Measurements from ENCODE around the gene AANAT.

The AANAT gene

GRCh38 chr17:76452660-76453430 is 14.6 kb upstream of the AANAT start, which contains the start of gene UBE2O:
UBE2O (minus strand) TSS chr17:76453152; CDS start chr17:76453141, 11 bp downstream.
- Histone ChIP-seq H3K27ac (ENCODE audit: extremely low read depth, low read depth, low read length) (peak within 1 kb of the TSS; percentile 91), H3K36me3 (ENCODE audit: control insufficient read depth in 2 of 2, insufficient read depth in 1 of 2, low read length in 2 of 2) (peaks cover 0 to 4% of the 10 kb centered on the region in 2 experiments; a peak in 1 of 3 replicates), H3K4me1 (ENCODE audit: control insufficient read depth, insufficient read depth, low read length) (peaks cover 10% of the 10 kb centered on the region), H3K4me3 (ENCODE audit: low read depth, low read length) (peak within 1 kb of the TSS; percentile 87), H3K9me3 (ENCODE audit: control insufficient read depth, insufficient read depth, low read depth, low read length) (no peaks in the 10 kb centered on the region)
- ChIA-PET POLR2A (interaction anchor here (0.7 to 1.2 kb wide), 4 partner anchors 36 to 105 kb away, joined by 3 to 4 read pairs (median 4); partner anchors contain the start of gene PRPSAP1), CTCF (interaction anchor here (0.6 to 2.3 kb wide), 15 partner anchors 10 to 1994 kb away, joined by 3 to 8 read pairs (median 3); no protein-coding TSS in a partner anchor)
- TF ChIP-seq ZNF670 (tag by site-specific recombination; IDR thresholded peaks at IDR 0.05; ENCODE audit: low read depth): no peak
- no peak; the same call in 1 of the 2 replicates for TF ChIP-seq GLIS2 (tag by site-specific recombination; IDR thresholded peaks at IDR 0.05)
- TF ChIP-seq KLF7 (tag by site-specific recombination; IDR thresholded peaks at IDR 0.05; ENCODE audit: borderline replicate concordance): no peak
- TF ChIP-seq ZNF248 (tag by site-specific recombination; IDR thresholded peaks at IDR 0.05): no peak
- TF ChIP-seq ZNF148 (tag by site-specific recombination; IDR thresholded peaks at IDR 0.05; ENCODE audit: borderline replicate concordance): no peak
- no peak for TF ChIP-seq ZNF621 (tag by site-specific recombination; IDR thresholded peaks at IDR 0.05)
- no peak for TF ChIP-seq GFI1B (tag by site-specific recombination; IDR thresholded peaks at IDR 0.05)
- TF ChIP-seq, protein P1, sequence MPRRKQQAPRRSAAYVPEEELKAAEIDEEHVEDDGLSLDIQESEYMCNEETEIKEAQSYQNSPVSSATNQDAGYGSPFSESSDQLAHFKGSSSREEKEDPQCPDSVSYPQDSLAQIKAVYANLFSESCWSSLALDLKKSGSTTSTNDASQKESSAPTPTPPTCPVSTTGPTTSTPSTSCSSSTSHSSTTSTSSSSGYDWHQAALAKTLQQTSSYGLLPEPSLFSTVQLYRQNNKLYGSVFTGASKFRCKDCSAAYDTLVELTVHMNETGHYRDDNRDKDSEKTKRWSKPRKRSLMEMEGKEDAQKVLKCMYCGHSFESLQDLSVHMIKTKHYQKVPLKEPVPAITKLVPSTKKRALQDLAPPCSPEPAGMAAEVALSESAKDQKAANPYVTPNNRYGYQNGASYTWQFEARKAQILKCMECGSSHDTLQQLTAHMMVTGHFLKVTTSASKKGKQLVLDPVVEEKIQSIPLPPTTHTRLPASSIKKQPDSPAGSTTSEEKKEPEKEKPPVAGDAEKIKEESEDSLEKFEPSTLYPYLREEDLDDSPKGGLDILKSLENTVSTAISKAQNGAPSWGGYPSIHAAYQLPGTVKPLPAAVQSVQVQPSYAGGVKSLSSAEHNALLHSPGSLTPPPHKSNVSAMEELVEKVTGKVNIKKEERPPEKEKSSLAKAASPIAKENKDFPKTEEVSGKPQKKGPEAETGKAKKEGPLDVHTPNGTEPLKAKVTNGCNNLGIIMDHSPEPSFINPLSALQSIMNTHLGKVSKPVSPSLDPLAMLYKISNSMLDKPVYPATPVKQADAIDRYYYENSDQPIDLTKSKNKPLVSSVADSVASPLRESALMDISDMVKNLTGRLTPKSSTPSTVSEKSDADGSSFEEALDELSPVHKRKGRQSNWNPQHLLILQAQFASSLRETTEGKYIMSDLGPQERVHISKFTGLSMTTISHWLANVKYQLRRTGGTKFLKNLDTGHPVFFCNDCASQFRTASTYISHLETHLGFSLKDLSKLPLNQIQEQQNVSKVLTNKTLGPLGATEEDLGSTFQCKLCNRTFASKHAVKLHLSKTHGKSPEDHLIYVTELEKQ (tag by site-specific recombination; IDR thresholded peaks at IDR 0.05; ENCODE audit: borderline replicate concordance): no peak
- TF ChIP-seq ZNF398 (tag by site-specific recombination; IDR thresholded peaks at IDR 0.05): no peak
- no peak for TF ChIP-seq ZNF324 (tag by site-specific recombination; IDR thresholded peaks at IDR 0.05)
- TF ChIP-seq ZNF433 (tag by site-specific recombination; IDR thresholded peaks at IDR 0.05; ENCODE audit: low read depth): no peak
- no peak for TF ChIP-seq FEZF1 (tag by site-specific recombination; IDR thresholded peaks at IDR 0.05)
- no peak for TF ChIP-seq ZNF114 (tag by site-specific recombination; IDR thresholded peaks at IDR 0.05)
- TF ChIP-seq, protein P2, sequence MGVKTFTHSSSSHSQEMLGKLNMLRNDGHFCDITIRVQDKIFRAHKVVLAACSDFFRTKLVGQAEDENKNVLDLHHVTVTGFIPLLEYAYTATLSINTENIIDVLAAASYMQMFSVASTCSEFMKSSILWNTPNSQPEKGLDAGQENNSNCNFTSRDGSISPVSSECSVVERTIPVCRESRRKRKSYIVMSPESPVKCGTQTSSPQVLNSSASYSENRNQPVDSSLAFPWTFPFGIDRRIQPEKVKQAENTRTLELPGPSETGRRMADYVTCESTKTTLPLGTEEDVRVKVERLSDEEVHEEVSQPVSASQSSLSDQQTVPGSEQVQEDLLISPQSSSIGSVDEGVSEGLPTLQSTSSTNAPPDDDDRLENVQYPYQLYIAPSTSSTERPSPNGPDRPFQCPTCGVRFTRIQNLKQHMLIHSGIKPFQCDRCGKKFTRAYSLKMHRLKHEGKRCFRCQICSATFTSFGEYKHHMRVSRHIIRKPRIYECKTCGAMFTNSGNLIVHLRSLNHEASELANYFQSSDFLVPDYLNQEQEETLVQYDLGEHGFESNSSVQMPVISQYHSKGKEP (tag by site-specific recombination; IDR thresholded peaks at IDR 0.05): peak; percentile 53; the same call in 1 of the 2 replicates
- no peak for TF ChIP-seq INSM2 (tag by site-specific recombination; IDR thresholded peaks at IDR 0.05)
- no peak for TF ChIP-seq ZNF214 (tag by site-specific recombination; IDR thresholded peaks at IDR 0.05; ENCODE audit: borderline replicate concordance)
- TF ChIP-seq BCL11A (tag by site-specific recombination; IDR thresholded peaks at IDR 0.05; ENCODE audit: low read depth): no peak
- TF ChIP-seq ZBTB1 (tag by site-specific recombination; IDR thresholded peaks at IDR 0.05): no peak
- no peak for TF ChIP-seq SP7 (tag by site-specific recombination; IDR thresholded peaks at IDR 0.05)
- TF ChIP-seq ZNF791 (tag by site-specific recombination; IDR thresholded peaks at IDR 0.05): no peak
- no peak for TF ChIP-seq ZBTB21 (tag by site-specific recombination; IDR thresholded peaks at IDR 0.05)
- TF ChIP-seq, protein P3, sequence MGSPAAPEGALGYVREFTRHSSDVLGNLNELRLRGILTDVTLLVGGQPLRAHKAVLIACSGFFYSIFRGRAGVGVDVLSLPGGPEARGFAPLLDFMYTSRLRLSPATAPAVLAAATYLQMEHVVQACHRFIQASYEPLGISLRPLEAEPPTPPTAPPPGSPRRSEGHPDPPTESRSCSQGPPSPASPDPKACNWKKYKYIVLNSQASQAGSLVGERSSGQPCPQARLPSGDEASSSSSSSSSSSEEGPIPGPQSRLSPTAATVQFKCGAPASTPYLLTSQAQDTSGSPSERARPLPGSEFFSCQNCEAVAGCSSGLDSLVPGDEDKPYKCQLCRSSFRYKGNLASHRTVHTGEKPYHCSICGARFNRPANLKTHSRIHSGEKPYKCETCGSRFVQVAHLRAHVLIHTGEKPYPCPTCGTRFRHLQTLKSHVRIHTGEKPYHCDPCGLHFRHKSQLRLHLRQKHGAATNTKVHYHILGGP (tag by site-specific recombination; IDR thresholded peaks at IDR 0.05): no peak

All from HEK293 (cell line).